ENCODE results near the gene NVL.
A peak's percentile ranks its signal among the peaks of the same experiment; 100 is the strongest.

The NVL gene

GRCh38 chr1:224182866-224183590, 146.9 kb downstream of the NVL start, which contains the start of gene DEGS1:
DEGS1 (plus strand) TSS chr1:224183240; CDS start chr1:224183337, 97 bp downstream.
- H3K4me3 ChIP-seq (ENCODE audit: insufficient read depth, low read depth, low read length), result peak within 1 kb of the TSS; percentile 63
- no peaks in the 10 kb centered on the region for H3K36me3 ChIP-seq (ENCODE audit: control insufficient read depth, insufficient read depth, low read length)
- 0 to 1% methylated on average over 94 of the region's 94 CpGs for WGBS, 2 experiments
- H3K4me1 ChIP-seq (ENCODE audit: control insufficient read depth, insufficient read depth, low read length), result peaks cover 8% of the 10 kb centered on the region
- peak within 1 kb of the TSS; percentile 79 for H3K27ac ChIP-seq (ENCODE audit: insufficient read depth, low read depth, low read length, poor library complexity, severe bottlenecking)
- H3K27me3 ChIP-seq (ENCODE audit: control insufficient read depth, insufficient read depth, low read length, poor library complexity, severe bottlenecking), result no peaks in the 10 kb centered on the region
- no peaks in the 10 kb centered on the region for H3K9me3 ChIP-seq (ENCODE audit: control insufficient read depth, low read length)

GRCh38 chr1:224182057-224182865, 147.7 kb downstream of the NVL start:
- Histone ChIP-seq H3K9me3 (ENCODE audit: control insufficient read depth, low read length) (no peaks in the 10 kb centered on the region), H3K27ac (ENCODE audit: insufficient read depth, low read depth, low read length, poor library complexity, severe bottlenecking) (peak overlapping the region; percentile 79), H3K27me3 (ENCODE audit: control insufficient read depth, insufficient read depth, low read length, poor library complexity, severe bottlenecking) (no peaks in the 10 kb centered on the region), H3K4me1 (ENCODE audit: control insufficient read depth, insufficient read depth, low read length) (peaks cover 8% of the 10 kb centered on the region), H3K4me3 (ENCODE audit: insufficient read depth, low read depth, low read length) (peak overlapping the region; percentile 63), H3K36me3 (ENCODE audit: control insufficient read depth, insufficient read depth, low read length) (no peaks in the 10 kb centered on the region)
- WGBS, 2 experiments, result 86 to 88% methylated on average over 21 to 22 of the region's 22 CpGs

DNA sequence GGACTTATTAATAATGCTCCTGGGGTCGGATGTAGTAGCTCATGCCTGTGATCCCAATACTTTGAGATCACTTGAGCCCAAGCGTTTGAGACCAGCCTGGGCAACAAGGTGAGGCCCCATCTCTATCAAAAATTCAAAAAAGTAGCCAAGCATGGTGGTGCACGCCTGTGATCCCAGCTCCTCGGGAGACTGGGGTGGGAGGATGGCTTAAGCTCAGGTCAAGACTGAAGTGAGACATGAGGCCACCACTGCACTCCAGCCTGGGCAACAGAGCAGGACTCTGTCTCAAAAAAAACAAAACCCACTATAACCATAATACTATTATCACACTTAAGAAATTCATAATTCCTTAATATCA, 148.5 kb downstream of the NVL start:
- no peaks in the 10 kb centered on the region for H3K27me3 ChIP-seq (ENCODE audit: control insufficient read depth, insufficient read depth, low read length, poor library complexity, severe bottlenecking)
- no peaks in the 10 kb centered on the region for H3K9me3 ChIP-seq (ENCODE audit: control insufficient read depth, low read length)
- H3K27ac ChIP-seq (ENCODE audit: insufficient read depth, low read depth, low read length, poor library complexity, severe bottlenecking), result no peak overlapping the region
- H3K4me3 ChIP-seq (ENCODE audit: insufficient read depth, low read depth, low read length), result no peak overlapping the region
- WGBS, 2 experiments, result 91 to 94% methylated on average over 4 of the region's 4 CpGs
- no peaks in the 10 kb centered on the region for H3K36me3 ChIP-seq (ENCODE audit: control insufficient read depth, insufficient read depth, low read length)
- peaks cover 8% of the 10 kb centered on the region for H3K4me1 ChIP-seq (ENCODE audit: control insufficient read depth, insufficient read depth, low read length)

- H3K4me3 ChIP-seq (ENCODE audit: insufficient read depth, low read depth, low read length), result no peak overlapping the region
- H3K27me3 ChIP-seq (ENCODE audit: control insufficient read depth, insufficient read depth, low read length, poor library complexity, severe bottlenecking), result no peaks in the 10 kb centered on the region
- H3K9me3 ChIP-seq (ENCODE audit: control insufficient read depth, low read length), result no peaks in the 10 kb centered on the region
- H3K36me3 ChIP-seq (ENCODE audit: control insufficient read depth, insufficient read depth, low read length), result no peaks in the 10 kb centered on the region
- 91 to 93% methylated on average over 11 of the region's 11 CpGs for WGBS, 2 experiments
- H3K27ac ChIP-seq (ENCODE audit: insufficient read depth, low read depth, low read length, poor library complexity, severe bottlenecking), result no peak overlapping the region
- peaks cover 8% of the 10 kb centered on the region for H3K4me1 ChIP-seq (ENCODE audit: control insufficient read depth, insufficient read depth, low read length)
Observed at GRCh38 chr1:224180783-224181452, 149.1 kb downstream of the NVL start.

GRCh38 chr1:224178894-224179293, 151.1 kb downstream of the NVL start:
- H3K27ac ChIP-seq (ENCODE audit: insufficient read depth, low read depth, low read length, poor library complexity, severe bottlenecking), result no peak overlapping the region
- no peak overlapping the region for H3K4me3 ChIP-seq (ENCODE audit: insufficient read depth, low read depth, low read length)
- no peaks in the 10 kb centered on the region for H3K36me3 ChIP-seq (ENCODE audit: control insufficient read depth, insufficient read depth, low read length)
- no peaks in the 10 kb centered on the region for H3K9me3 ChIP-seq (ENCODE audit: control insufficient read depth, low read length)
- 95 to 97% methylated on average over 5 of the region's 5 CpGs for whole genome bisulfite sequencing, 2 experiments
- H3K27me3 ChIP-seq (ENCODE audit: control insufficient read depth, insufficient read depth, low read length, poor library complexity, severe bottlenecking), result no peaks in the 10 kb centered on the region
- H3K4me1 ChIP-seq (ENCODE audit: control insufficient read depth, insufficient read depth, low read length), result peaks cover 3% of the 10 kb centered on the region

GRCh38 chr1:224177356-224177999, 152.5 kb downstream of the NVL start:
- Histone ChIP-seq H3K4me1 (ENCODE audit: control insufficient read depth, insufficient read depth, low read length) (peaks cover 3% of the 10 kb centered on the region), H3K27me3 (ENCODE audit: control insufficient read depth, insufficient read depth, low read length, poor library complexity, severe bottlenecking) (no peaks in the 10 kb centered on the region), H3K27ac (ENCODE audit: insufficient read depth, low read depth, low read length, poor library complexity, severe bottlenecking) (no peak overlapping the region), H3K4me3 (ENCODE audit: insufficient read depth, low read depth, low read length) (no peak overlapping the region), H3K9me3 (ENCODE audit: control insufficient read depth, low read length) (no peaks in the 10 kb centered on the region), H3K36me3 (ENCODE audit: control insufficient read depth, insufficient read depth, low read length) (no peaks in the 10 kb centered on the region)
- 92 to 95% methylated on average over 9 of the region's 9 CpGs for WGBS, 2 experiments
